Activated T-helper 9 cell treated with anti-CD3 and anti-CD28 coated beads, Interleukin-2, amount 50 U/mL, for 16 hours (primary cell): ENCODE measurements around the gene RNU1-3.
"Not testable (repeated sequence)": the region's sequence is repeated elsewhere in the genome, so short reads cannot be mapped to it uniquely, and the experiment has no call there.

Experiments
- DNase-seq: peaks from one replicate; pipeline ENCODE4 v3.0.0-alpha.2; 2020; ENCODE audit warnings: low read depth

Gene RNU1-3

GRCh38 chr1:16637941-16638778 lies 28.6 kb downstream of the RNU1-3 start:
- not testable (repeated sequence) for DNase-seq

DNA sequence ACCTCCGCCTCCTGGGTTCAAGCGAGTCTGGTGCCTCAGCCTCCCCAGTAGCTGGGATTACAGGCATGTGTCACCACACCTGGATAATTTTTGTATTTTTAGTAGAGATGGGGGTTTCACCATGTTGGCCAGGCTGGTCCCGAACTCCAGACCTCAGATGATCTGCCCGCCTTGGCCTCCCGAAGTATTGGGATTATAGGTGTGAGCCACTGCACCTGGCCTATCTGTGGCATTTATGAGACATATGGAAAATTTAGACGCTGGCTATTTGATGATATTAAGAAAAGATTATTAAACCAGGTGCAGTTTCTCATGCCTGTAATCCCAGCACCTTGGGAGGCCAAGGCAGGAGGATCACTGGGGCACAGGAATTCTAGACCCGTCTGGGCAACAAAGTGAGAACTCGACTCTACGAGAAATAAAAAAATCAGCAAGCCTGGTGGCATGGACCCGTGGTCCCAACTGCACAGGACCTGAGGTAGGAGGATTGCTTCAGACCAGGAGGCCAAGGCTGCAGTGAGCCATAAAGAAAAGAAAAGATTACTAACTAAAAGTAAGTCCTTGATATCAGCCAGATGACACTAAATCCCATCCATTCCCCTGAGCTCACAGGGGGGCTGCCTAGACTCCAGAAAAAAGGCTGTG lies 30.1 kb downstream of the RNU1-3 start:
- DNase-seq, result not testable (repeated sequence)

- DNase-seq, result not testable (repeated sequence)
These were observed 30.8 kb downstream of the RNU1-3 start for GRCh38 chr1:16635959-16636358.

DNA sequence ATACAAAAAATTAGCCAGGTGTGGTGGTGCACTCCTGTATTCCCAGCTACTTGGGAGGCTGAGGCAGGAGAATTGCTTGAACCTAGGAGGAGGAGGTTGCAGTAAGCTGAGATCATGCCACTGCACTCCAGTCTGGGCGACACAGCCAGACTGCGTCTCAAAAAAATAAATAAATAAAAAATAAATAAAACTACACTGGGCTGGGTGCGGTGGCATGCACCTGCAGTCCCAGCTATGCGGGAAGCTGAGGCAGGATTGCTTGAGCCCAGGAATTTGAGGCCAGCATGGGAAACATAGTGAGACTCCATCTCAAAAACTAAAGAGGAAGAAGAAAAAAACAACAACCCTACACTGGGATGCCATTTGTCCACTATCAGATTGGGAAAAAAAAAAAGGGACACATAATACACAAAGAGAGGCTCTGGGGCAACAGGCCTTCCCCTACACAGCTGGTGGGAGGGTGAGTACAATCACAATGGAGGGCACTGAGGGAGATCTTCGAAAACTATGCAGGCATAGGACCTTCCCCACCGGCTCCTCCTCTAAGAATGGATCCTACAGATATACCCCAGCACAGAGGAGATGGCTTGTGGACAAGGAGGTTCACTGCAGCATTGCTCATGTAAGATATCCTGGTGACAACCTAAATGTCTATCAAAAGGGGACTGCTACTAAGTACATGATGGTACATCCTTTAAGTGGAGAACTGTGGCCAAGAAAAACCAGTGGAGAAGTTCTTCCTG lies 33.0 kb downstream of the RNU1-3 start:
- not testable (repeated sequence) for DNase-seq

DNA sequence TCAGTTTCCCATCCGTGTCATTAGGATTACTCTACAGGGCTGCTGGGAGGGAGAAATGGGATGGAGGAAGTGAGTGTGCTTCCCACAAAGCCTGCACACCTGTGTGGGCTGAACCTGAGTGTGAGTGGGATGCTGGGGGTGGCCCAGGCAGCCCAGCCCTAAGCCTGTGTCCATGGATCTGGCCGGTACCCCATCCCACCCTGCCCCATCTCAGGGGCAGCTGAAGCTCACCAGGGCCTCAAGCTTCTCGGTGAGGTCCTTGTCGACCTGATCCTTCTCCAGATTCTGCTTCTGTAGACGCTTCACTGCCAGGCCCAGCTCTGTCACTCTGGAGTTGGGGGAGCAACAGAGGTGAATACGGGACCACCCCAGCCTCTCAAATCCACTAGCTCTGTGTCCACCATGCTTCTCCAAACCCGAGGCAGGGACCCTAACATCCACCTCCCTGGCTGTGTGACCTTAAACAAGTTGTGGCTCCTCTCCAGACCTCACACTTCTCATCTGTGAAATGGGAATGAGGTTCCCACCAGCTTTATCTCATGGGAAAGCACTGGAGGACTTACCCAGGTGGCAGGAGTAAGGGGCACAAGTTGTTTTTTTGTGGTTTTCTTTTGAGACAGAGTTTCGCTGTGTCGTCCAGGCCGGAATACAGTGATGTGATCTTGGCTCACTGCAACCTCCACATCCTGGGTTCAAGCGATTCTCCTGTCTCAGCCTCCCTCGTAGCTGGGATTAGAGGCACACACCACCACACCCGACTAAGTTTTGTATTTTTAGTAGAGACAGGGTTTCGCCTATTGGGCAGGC lies 34.5 kb downstream of the RNU1-3 start:
- not testable (repeated sequence) for DNase-seq

GRCh38 chr1:16631248-16632043 lies 35.3 kb downstream of the RNU1-3 start:
- no peak for DNase-seq

DNA sequence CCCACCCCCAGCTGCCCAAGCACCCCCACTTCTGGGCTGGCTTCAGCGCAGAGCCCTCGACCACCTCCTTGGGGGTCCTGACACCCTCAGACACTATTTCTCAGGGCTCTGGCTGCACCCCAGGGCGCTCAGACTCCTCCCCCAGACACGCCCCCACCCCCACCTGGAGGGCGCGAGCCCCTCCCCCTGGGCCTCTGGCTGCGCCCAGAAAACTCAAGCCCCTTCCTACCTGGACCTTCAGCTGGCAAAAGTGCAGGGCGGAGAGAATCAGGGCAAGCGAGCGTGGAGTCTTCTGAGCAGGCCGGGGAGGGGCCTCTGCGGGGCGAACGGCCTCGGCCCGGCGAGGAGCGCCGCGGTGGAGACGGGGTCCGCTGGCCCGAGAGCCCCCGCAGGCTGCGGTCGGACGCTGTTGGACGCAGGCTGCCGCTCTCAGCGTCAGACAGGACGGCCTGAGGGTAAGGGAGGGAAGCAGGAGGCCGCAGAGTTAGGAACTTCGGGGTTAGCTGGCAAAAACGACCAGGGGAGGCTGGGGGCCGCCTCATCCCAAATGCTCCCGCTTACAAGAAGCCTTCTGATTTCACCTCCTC lies 36.0 kb downstream of the RNU1-3 start:
- DNase-seq, result no peak

- not testable (repeated sequence) for DNase-seq
These were observed 36.7 kb downstream of the RNU1-3 start for GRCh38 chr1:16629916-16630530.

- DNase-seq, result no peak
These were observed 38.2 kb downstream of the RNU1-3 start for GRCh38 chr1:16628361-16629111.

DNA sequence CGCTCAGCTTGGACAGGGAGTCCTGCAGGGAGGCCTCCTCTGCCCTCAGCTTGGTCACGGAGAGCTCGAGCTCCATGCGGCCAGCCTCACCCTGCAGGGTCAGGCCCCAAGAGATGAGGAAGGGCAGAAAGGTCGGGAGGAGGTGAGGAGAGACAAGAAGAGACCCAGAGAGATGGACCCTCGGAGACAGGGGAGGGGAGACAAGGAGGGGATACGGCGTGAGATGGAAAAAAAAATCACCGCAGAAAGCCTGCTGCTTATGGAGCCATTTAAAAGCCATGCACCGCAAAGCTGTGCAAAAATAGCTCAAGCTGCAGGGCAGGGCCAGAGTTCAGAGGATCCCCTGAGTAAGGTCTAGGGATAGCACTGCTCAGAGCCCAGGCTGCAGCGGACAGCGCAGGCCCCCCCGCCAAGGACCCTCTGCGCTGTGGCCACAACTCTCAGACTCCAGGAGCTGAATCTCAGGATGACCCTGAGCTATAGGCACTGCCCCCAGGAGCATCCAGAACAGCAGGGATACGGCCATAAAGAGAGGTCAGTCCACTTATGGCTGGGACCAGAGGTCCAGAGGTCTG lies 40.3 kb downstream of the RNU1-3 start:
- not testable (repeated sequence) for DNase-seq

GRCh38 chr1:16625497-16626408 lies 41.0 kb downstream of the RNU1-3 start:
- DNase-seq, result no peak

DNA sequence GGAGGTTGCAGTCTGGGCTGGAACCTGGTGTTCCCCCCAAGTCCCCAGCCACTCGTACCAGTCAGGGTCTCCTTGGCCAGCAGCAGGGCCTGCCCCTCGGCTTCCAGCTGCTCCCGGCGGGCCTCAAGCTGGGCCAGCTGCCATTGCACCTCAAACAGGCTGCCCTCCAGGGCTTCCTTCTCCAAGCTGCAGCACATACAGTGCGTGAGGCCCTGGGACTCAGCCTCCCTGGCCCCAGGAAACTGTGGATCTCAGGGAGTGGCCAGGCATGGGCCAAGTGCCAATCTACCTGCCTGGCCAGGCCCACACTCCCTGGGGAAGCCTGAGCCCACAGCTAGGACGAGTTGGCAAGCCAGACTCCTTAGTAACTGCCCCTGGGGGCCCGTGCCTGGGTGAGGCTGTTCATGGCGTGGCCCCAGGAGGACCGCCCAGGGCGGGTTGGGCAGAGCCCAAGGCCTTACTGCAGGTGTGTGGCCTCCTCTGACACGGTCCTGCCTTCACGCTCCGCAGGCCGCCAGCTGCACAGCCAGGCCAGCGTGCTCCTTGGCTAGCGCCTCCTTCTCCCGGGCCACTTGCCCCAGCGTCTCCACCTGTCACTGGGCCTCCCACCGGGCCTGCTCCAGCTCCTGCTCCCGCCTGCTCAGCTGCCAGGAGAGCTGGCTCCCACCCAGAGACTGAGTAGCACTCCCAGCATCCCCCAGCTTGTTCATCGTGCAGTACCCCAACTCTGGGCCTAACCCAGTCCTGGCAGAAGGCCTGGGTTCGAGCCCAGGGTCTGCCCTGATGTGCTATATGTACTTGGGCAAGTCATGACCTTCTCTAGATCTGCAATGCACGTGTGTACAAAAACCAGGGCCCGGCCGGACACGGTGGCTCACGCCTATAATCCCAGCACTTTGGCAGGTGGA lies 42.7 kb downstream of the RNU1-3 start:
- not testable (repeated sequence) for DNase-seq

- DNase-seq, result not testable (repeated sequence)
These were observed 43.4 kb downstream of the RNU1-3 start for GRCh38 chr1:16623337-16623736.

- not testable (repeated sequence) for DNase-seq
These were observed 45.0 kb downstream of the RNU1-3 start for GRCh38 chr1:16621681-16622315.

GRCh38 chr1:16621300-16621658 lies 45.5 kb downstream of the RNU1-3 start:
- no peak for DNase-seq

DNA sequence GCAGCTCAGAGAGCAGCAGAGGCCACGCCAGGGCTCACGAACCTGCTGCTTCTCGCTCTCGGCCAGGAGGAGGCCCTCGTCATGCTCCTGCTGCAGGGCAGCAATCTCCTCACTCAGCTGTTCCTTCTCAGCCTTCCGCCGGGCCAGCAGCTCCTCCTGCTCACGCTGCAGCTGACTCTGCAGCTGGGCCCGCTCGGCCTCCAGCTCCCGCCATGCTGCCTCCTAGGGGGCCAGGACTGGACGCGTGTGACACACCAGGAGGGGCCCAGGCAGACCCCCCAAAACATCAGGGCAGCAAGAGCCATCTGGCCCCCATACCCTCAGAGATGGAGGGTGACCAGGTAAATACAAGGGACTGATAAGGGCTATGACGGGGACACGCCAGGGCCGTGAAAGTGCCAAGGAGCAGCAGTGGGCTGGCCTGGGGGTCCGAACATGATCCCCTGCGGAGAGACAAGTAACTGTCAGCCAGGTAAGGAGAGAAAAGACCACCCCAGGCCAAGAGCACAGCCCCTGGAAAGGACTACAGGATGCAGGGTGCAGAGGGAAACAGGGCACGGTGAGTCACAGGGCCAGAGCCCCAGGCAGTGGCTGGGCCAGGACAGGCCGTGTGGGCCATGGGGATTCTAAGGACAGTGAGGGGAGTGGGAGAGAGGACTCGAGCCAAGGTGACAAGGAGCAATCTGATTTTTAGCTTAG lies 46.8 kb downstream of the RNU1-3 start:
- DNase-seq, result not testable (repeated sequence)
